ENCODE measurements around the gene PKD1.
"Not testable (repeated sequence)": the region's sequence is repeated elsewhere in the genome, so short reads cannot be mapped to it uniquely, and the experiment has no call there.

Gene PKD1

DNA sequence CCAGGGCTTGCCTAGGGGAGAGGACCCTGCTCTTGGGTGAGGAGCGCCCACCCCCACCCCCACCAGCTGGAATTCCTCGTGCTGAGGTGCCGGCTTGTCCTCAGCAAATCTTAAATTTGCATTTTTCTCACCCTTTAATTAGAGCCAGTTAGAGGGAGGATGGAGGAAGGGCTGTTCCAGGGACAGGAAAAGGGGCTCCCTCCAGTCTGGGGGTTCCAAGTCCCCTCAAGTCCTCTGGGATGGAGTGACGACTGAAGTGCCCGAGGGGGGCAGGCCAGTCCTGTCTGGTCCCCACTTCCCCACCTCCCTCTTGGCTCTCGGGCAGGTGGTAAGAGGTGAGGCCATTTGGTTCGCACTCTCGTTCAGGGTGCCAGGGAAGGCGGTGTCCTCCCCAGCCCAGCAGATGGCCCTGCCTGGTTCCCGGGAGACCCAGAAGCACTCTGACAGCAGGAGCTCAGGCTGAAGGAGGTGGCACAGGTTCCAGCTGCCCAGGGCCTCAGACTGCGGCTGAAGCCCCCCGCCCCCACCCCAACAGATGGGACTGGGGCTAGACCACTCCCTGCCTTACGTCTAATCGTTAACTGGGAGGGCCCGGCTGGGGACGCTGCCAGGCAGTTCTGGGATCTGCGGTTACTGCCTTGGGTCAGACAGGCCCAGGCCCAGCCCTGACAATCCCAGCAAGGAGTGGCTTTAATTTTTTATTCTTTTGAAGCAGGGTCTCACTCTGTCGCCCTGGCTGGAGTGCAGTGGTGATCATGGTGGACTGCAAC is 14.9 kb upstream of the PKD1 start:
- peak; percentile 85 for DNase-seq (ENCODE audit: low spot score)

GRCh38 chr16:2149630-2150417 is 14.1 kb upstream of the PKD1 start:
- no peak for DNase-seq (ENCODE audit: low spot score)

DNA sequence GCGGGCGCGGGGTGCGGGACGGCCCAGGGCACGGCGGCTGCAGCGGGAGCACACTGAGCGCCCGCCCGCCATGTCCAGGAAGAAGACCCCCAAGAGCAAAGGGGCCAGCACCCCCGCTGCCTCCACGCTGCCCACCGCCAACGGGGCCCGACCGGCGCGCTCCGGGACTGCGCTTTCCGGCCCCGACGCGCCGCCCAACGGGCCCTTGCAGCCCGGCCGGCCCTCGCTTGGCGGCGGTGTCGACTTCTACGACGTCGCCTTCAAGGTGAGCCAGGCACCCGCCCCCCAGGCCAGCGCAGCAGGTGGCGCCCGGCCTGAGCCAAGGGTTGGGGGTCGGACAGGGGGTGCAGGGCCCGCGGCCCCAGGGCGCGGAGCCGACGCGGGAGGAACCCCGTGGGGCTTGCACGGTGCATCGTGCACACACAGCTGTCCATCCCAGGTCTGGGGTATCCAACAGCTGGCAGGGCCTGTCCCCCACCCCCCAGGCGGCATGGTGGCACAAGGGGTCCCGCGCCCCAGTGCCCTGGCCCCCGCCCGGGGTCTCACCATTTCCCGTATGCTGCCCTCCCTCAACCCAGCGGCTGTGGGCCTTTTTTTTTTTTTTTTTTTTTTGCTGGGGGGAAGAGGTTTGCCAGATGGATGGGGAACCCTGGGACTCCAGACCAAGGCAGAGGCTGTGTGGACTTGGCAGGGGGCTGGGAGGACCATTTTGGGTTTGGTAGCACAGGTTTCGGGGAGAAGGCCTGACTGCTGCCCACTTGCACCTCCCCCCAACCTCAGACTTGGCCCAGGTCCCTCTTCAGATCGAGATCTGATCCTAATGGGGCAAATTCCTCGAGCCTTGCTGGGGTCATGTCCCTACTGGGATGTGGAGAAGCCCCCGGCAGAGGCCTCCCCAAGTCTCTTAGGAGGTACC is 13.3 kb upstream of the PKD1 start:
- DNase-seq (ENCODE audit: low spot score), result peak; percentile 61

DNA sequence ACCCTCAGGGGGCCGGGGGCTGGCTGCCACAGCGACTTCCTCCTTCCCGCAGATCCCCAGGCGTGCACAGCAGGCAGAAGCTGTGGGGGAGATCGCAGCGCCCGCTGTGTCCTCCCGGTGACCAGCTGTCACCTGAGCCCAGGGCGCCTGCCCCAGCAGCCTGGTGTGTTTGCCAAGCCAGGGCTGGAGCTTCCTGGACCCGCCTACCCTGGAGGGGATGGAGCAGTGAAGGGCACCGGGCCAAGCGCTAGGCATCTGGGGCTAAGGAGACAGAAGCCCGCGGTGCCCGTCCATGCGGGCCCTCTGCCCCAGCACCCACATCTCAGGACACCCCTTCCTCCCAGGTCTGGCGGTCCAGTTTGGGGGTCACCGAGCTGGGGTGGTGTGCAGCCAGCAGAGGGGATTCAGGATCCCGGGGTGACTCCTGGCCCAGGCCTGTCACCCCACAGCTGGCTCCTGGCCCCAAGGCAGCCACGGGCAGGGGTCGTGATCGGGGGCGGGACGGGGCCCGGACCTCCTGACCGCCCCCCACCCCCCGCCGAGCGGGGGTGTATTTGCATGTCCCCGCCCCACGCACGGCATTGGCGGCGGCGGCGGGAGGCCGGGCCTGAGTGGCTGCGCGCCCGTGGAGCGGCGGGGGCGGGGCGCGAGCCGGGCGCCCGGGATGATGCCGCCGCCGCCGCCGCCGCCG is 12.4 kb upstream of the PKD1 start, which contains the start of gene RAB26:
Gene RAB26 (plus strand): TSS at position 645 of the 691 bp plus-strand sequence. CDS start 159 bp downstream, outside the sequence.
- DNase-seq (ENCODE audit: low spot score), result peak; percentile 87

DNA sequence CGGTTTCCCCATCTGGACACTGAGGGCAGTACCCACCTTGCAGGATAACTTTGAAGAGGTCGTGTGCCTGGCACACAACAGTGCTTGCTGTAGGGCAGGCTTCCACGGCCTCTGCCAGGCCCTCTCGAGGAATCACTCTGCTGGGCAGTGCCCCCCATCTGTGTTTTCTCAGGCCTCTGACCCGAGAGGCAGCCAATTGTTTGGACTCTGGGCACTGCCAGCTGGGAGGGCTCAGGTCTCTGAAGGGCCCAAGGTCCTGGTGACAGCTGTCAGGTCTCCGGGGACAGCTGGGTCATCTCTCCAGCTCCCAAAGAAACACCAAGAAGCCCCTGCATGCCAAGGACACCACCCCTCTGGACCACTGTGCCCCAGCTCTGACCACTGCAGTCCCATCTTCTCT is 11.7 kb upstream of the PKD1 start:
- no peak for DNase-seq (ENCODE audit: low spot score)

DNA sequence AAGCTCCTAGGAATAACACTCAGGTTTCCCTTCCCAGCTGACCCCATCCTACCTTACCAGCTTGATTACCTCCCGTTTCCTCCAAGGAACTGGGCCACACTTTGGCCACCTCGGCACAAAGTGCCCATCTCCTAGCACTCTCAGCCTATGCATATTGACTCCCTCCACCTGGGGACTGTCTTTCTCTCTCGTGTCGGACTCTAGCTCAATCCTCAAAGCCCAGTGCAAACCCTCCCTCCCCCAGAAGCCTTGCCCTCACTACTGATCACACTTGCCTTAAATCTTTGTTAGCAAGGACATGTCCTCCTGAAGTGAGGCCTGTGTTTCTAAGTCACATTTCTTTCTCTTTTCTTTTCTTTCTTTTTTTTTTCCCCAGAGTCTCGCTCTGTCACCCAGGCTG is 10.1 kb upstream of the PKD1 start:
- DNase-seq (ENCODE audit: low spot score), result no peak

DNA sequence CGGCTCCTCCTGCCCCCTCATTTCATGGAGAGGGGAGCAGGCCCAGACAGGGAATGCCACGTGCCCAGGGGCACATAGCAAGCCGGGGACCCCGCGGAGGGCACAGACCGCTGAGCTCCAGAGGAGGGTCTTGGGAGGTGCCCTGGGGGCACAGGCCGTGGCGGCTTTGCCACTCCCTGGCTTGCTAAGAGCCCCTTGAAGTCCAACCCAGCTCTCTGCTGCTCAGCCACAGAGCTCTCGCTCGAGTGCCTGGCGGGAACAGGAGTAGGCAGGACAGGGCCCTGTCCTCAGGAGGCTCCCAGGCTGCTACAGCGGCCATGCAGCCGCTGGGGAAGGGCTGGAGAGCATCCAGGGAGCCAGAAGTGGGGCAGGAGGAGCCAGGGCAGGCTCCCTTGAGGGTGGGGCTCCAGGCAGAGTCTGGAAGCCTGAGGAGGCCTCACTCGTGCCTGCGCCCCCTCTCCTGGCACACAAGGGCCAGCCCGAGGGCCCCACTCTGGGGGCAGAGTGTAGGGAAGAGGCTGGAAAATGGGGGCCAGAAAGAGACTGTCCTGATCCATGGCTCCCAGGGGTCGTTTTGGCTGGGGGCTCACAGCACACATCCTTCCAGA is 8.3 kb upstream of the PKD1 start:
- no peak for DNase-seq (ENCODE audit: low spot score)

DNA sequence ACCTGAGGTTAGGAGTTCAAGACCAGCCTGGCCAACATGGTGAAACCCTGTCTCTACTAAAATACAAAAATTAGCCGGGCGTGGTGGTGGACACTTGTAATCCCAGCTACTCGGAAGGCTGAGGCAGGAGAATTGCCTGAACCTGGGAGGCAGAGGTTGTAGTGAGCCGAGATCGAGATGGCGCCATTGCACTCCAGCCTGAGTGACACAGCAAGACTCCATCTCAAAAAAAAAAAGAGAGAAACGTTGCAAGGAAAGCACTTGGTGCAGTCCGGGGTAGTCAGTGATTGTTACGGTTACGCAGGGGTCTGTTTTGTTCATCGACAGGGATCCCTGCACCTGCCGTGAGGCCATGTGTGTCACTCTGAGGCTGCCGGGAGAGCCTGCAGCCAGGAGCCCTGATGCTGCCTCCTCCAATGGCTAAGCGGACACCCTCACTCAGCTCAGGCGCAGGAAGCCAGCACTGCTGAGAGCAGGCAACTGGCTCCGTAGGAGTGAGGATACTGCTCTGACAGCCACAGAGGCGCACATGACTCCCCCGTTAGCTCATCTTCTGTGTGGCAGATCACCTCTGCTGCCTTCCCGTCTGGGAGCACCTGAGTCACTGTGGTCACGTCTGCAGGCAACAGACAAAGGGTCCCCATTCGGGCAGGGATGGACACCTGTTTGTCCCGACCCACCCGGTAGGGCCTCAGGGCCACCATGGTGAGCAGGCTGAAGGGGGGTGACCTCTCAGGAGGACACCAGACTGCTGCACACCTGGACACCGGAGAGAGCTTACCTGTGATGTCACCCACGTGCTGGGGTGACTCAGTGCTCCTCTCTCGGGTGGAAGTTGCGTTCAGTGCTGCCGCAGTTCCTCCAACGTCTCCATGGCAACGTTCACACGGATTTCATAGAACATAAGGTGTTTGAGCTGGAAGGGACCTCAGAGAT is 7.5 kb upstream of the PKD1 start:
- DNase-seq (ENCODE audit: low spot score), result no peak

DNA sequence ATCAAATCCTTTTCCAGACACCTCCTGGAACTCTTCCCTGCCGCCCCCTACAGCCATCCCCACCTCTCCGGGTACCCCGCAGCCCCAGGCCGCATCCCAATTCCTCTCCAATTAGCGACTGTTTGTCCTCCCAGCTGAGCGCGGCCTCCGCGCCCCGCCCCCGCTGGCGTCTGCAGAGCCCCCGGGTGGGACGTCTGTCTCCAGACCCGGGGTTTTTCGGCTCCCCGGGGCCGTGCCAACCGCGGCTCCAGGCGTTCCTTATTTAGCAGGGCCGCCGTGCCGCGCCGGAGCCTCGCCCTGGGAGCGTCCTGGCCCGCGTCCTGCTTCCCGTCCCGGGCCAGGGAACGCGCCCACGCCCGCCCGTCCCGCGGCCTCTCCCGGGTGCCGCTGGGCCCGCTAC is 627 bp downstream of the PKD1 start:
- not testable (repeated sequence) for DNase-seq (ENCODE audit: low spot score)

DNA sequence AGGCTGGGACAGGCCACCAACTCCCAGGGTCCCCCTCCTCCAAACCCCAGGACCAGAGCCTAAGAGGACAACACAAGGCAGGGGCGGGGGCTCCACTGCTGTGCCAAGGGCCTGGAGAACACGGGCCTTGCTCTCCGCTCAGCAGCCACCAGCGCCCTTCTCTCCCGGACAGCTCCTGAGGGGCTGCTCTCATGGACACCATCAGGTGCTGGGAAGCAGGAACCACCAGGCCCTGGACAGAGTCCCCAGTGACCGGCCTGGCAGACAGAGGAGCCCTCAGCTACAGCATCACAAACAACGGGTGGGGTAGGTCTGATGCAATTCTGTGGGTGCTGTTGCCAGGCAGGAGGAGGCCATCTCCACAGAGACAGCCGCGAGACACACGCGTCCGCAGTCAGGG is 1.9 kb downstream of the PKD1 start:
- DNase-seq (ENCODE audit: low spot score), result not testable (repeated sequence)

DNA sequence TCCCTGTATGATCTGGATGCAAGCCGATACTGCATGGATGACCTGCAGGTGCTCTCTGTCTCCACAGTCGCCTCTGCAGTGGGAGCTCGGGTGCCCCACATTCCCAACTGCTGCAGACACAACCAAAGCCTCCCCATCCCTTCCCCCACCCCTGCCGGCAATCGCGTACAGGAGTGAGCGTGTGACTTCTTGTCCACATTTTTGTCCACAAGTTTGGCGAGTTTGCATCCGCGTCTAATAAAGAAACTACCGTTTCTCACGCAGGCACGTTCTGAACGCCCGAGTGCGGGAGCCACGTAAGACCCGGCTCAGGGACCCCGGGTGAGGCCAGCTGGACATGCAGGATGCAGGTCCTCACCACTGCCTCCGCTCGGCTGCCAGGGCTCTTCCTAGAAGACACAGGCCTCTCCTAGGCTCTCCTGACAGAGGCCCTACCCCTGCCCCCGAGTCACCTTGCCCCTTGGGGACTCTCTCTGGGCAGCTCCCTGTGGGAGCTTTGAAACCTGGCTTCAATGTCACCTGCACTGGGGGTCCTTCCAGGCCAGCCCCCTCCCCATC is 5.7 kb downstream of the PKD1 start:
- DNase-seq (ENCODE audit: low spot score), result not testable (repeated sequence)

GRCh38 chr16:2129251-2129650 is 6.4 kb downstream of the PKD1 start:
- not testable (repeated sequence) for DNase-seq (ENCODE audit: low spot score)

DNA sequence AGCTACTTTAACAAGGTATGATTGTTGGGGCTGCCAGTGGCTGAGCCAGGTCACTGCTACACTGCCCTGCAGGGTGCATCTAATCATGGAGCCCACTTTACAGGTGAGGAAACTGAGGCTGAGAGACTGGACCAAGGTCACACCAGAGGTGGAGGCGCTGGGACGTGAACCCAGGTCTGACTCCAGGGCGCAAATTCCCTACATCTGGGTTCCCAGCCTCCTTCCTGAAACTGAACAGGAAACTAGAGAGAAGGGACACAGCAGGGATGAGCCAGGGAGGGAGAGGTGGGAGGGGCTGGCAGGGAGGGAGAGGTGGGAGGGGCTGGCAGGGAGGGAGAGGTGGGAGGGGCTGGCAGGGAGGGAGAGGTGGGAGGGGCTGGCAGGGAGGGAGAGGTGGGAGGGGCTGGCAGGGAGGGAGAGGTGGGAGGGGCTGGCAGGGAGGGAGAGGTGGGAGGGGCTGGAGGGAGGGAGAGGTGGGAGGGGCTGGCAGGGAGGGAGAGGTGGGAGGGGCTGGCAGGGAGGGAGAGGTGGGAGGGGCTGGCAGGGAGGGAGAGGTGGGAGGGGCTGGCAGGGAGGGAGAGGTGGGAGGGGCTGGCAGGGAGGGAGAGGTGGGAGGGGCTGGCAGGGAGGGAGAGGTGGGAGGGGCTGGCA is 7.9 kb downstream of the PKD1 start:
- DNase-seq (ENCODE audit: low spot score), result not testable (repeated sequence)

GRCh38 chr16:2126928-2127556 is 8.7 kb downstream of the PKD1 start:
- DNase-seq (ENCODE audit: low spot score), result not testable (repeated sequence)

GRCh38 chr16:2126161-2126743 is 9.4 kb downstream of the PKD1 start:
- DNase-seq (ENCODE audit: low spot score), result not testable (repeated sequence)

GRCh38 chr16:2125609-2126008 is 10.1 kb downstream of the PKD1 start:
- not testable (repeated sequence) for DNase-seq (ENCODE audit: low spot score)

GRCh38 chr16:2124694-2125444 is 10.8 kb downstream of the PKD1 start:
- DNase-seq (ENCODE audit: low spot score), result not testable (repeated sequence)

DNA sequence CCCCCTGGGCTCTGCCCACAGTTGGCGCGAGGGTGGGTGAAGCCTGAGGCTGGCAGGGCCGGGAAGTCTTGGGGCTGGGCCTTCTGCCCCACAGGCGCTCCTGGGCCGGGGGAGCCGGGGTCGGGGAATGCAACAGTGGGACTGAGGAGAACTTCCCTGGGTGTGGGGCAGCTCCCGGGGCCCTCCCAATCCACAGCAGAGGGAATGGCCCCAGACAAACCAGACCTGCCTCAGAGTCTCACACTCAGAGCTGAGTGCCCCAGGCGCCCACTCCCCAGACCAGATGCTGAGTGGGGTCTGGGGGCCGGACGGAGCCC is 11.4 kb downstream of the PKD1 start:
- DNase-seq (ENCODE audit: low spot score), result not testable (repeated sequence)

Measured in D341Med (cell line).